K562 (cell line): Measurements from ENCODE around the gene GORASP1. TPM values are rescaled to one million over a fixed set of nuclear protein-coding genes. Genes with fewer than 3 reads are reported as not detected.

Source experiments
- ATAC-seq: fragments of 200-7000 bp; cut with Tn5 transposase; 3 replicates; pipeline ENCODE4 v1.9.1; 2020; ENCODE audit warnings: moderate library complexity
- BruUV-seq: library from RNA; stranded (reverse); fragments of 400-500 nt; replicated peaks from 2 replicates; lab custom pipeline; 2021; lab: Mats Ljungman, UMichigan
- CTCF ChIA-PET: fragments of 300-600 bp; formaldehyde crosslinking; extraction: SDS; loops from one replicate; lab custom pipeline; 2021; ENCODE audit warnings: low intra/inter-chr PET ratio; lab: Yijun Ruan, JAX
- POLR2A ChIA-PET: fragments of 300-600, 350-650 bp; sonication (Branson Sonifier 250); formaldehyde crosslinking; extraction: SDS; loops from one replicate; lab custom pipeline; 2021; ENCODE audit warnings: antibody characterized with exemption, inconsistent platforms; lab: Yijun Ruan, JAX
- DNase-seq, 4 experiments: peaks; one replicate each; pipeline versions ENCODE4 v3.0.0 to v3.0.0-alpha.2; 2011 to 2018; ENCODE audit warnings: low spot score in 3 of 4, mixed read lengths in 3 of 4; ENCODE audit errors: extremely low read depth in 1 of 4
- FAIRE-seq: peaks from 2 replicates; lab custom pipeline; 2011; peaks lifted over from hg19 to GRCh38; lab: Jason Lieb, UNC
- H2AFZ ChIP-seq: 2 replicates; pipeline ENCODE4 v1.6.0; 2011; ENCODE audit warnings: low read depth, low read length, control low read depth, inconsistent platforms
- H3K27ac ChIP-seq: fragments of 200-600 bp; 3 replicates; pipeline ENCODE4 v1.8.0; 2011; ENCODE audit warnings: low read depth, mild to moderate bottlenecking, control low read depth, inconsistent platforms, low read length, moderate library complexity, mixed read lengths; ENCODE audit errors: extremely low read depth
- H3K27me3 ChIP-seq, 2 experiments: fragments of 300-600 bp in 1 of 2; 2 replicates in 1 of 2; 3 replicates in 1 of 2; pipeline versions ENCODE4 v1.6.0 to v1.8.0; 2011; ENCODE audit warnings: inconsistent platforms in 2 of 2, low read length in 2 of 2, mild to moderate bottlenecking in 1 of 2, mixed read lengths in 1 of 2, moderate library complexity in 1 of 2; ENCODE audit not compliant: control insufficient read depth in 2 of 2, insufficient read depth in 2 of 2
- H3K36me3 ChIP-seq: fragments of 300-600 bp; 3 replicates; pipeline ENCODE4 v1.8.0; 2011; ENCODE audit warnings: mild to moderate bottlenecking, low read length, inconsistent platforms; ENCODE audit not compliant: control insufficient read depth, insufficient read depth
- H3K4me1 ChIP-seq, 2 experiments: fragments of 200-600 bp in 1 of 2; replicated peaks in 1 of 2; 2 replicates in 1 of 2; 3 replicates in 1 of 2; pipeline versions ENCODE4 v1.5.1 to v1.8.0; 2011; ENCODE audit warnings: inconsistent platforms in 2 of 2, low read length in 2 of 2, mild to moderate bottlenecking in 1 of 2, mixed read lengths in 1 of 2, moderate library complexity in 1 of 2; ENCODE audit not compliant: control insufficient read depth in 2 of 2, insufficient read depth in 2 of 2
- H3K4me2 ChIP-seq: 2 replicates; pipeline ENCODE4 v1.6.1; 2011; ENCODE audit warnings: low read length, control low read depth, inconsistent platforms, mixed read lengths; ENCODE audit not compliant: insufficient read depth
- H3K4me3 ChIP-seq: fragments of 200-600 bp; sonication (generic), shearing (Covaris generic); 2 replicates; pipeline ENCODE4 v1.5.1; 2016; ENCODE audit warnings: control low read depth, inconsistent platforms
- H3K79me2 ChIP-seq: fragments of 200-600 bp; 3 replicates; pipeline ENCODE4 v1.8.0; 2011; ENCODE audit warnings: low read length, inconsistent platforms; ENCODE audit not compliant: control insufficient read depth, insufficient read depth
- H3K9ac ChIP-seq, 2 experiments: 2 replicates each; pipeline versions ENCODE4 v1.6.0 to v1.6.1; 2011; ENCODE audit warnings: low read depth in 2 of 2, low read length in 2 of 2, control low read depth in 1 of 2, inconsistent platforms in 1 of 2, mild to moderate bottlenecking in 1 of 2, mixed read lengths in 1 of 2; ENCODE audit not compliant: insufficient read depth in 1 of 2
- H3K9me1 ChIP-seq: one replicate; pipeline ENCODE4 v1.6.0; 2011; ENCODE audit warnings: inconsistent platforms, mild to moderate bottlenecking, low read length, moderate library complexity; ENCODE audit not compliant: control insufficient read depth, insufficient read depth
- H3K9me3 ChIP-seq: replicated peaks from 2 replicates; pipeline ENCODE4 v1.5.1; 2011; ENCODE audit warnings: low read depth, low read length, inconsistent platforms; ENCODE audit not compliant: control insufficient read depth, insufficient read depth
- H4K20me1 ChIP-seq: replicated peaks from 2 replicates; pipeline ENCODE4 v1.6.1; 2011; ENCODE audit warnings: low read length, inconsistent platforms, mixed read lengths; ENCODE audit not compliant: control insufficient read depth, insufficient read depth
- ATF1 ChIP-seq, 2 experiments: fragments of 450-650 bp in 1 of 2; IDR thresholded peaks; 2 replicates each; pipeline ENCODE4 v1.6.1; 2016; ENCODE audit warnings: missing compliant biosample characterization in 1 of 2, missing genetic modification characterization in 1 of 2
- E2F1 ChIP-seq: sonication (generic); formaldehyde crosslinking; IDR thresholded peaks from 2 replicates; pipeline ENCODE4 v1.8.1; 2023; ENCODE audit warnings: mild to moderate bottlenecking, missing genetic modification reagents, moderate library complexity
- MTA2 ChIP-seq: fragments of 450-650 bp; IDR thresholded peaks from 2 replicates; pipeline ENCODE4 v1.6.1; 2016; ENCODE audit warnings: low read depth
- TRIM24 ChIP-seq, 2 experiments: fragments of 450-650 bp; IDR thresholded peaks; 2 replicates each; pipeline ENCODE4 v1.6.1; 2016
- UBTF ChIP-seq, 2 experiments: IDR thresholded peaks; 2 replicates each; pipeline ENCODE4 v1.6.1; 2012; ENCODE audit warnings: improper control_type of control experiment in 2 of 2, low read depth in 2 of 2, low read length in 2 of 2, borderline replicate concordance in 1 of 2
- ZKSCAN8 ChIP-seq: fragments of 200-800 bp; sonication (Bioruptor generic); IDR thresholded peaks from 2 replicates; pipeline ENCODE4 v1.6.1; 2016; ENCODE audit warnings: missing genetic modification characterization, missing compliant biosample characterization
- WGBS: fragments of 100-300 bp; shearing (Covaris generic); methylation state at CpG from one replicate; pipeline ENCODE4 v1.1.6; 2016; ENCODE audit warnings: low coverage, mixed read lengths; ENCODE audit not compliant: insufficient coverage; ENCODE audit errors: missing lambda C conversion rate; 5-methylcytosine and 5-hydroxymethylcytosine counted together
- in situ Hi-C: fragments of 300-500 bp; cut with MboI; formaldehyde crosslinking; loops from 4 replicates; pipeline ENCODE4 v1.15.0; 2018; ENCODE audit warnings: inconsistent platforms, mixed read lengths
- intact Hi-C: fragments of 100-400 bp; cut with micrococcal nuclease; formaldehyde crosslinking; loops from 2 replicates; pipeline ENCODE4 v1.14.2; 2022
- polyA plus RNA-seq, 8 experiments: library from polyadenylated mRNA; depleted of rRNA in 4 of 8; stranded (reverse) in 5 of 8; unstranded in 3 of 8; fragments of >200 nt; fragmentation: Nextera tagmentation in 2 of 8; fragmentation: Illumina TruSeq in 1 of 8; extraction: Ambion mirVana in 2 of 8; extraction: Trizol in 1 of 8; gene quantifications; 2 replicates each; pipeline versions ENCODE4 v1.2.1 to v1.2.3, GENCODE V29; 2011 to 2014; ENCODE audit warnings: inconsistent platforms in 1 of 8, missing spikeins in 1 of 8
- total RNA-seq, 7 experiments: library from RNA; depleted of rRNA in 6 of 7; stranded (reverse); fragments of >200 nt in 6 of 7; fragmentation: Illumina TruSeq in 2 of 7; extraction: Trizol in 2 of 7; gene quantifications; 2 replicates each; pipeline versions ENCODE4 v1.2.1 to v1.2.3, GENCODE V29; 2011 to 2021; ENCODE audit warnings: low replicate concordance in 1 of 7

Gene GORASP1
- total and polyA plus RNA-seq, 9 of the 15 experiments (the other 6 are each of a cell fraction or from before 2014, with no cell fraction given): 8.4 to 87.9 (median 67.6) TPM

GRCh38 chr3:39130026-39130425 lies 22.6 kb upstream of the GORASP1 start (continued):
- TF ChIP-seq E2F1 (CRISPR knock-in tag): no peak
- TF ChIP-seq TRIM24 (IDR thresholded peaks at IDR 0.05): no peak
- TF ChIP-seq UBTF (IDR thresholded peaks at IDR 0.05; ENCODE audit: borderline replicate concordance in 1 of 2, low read depth in 2 of 2, low read length in 2 of 2): no peak
- TF ChIP-seq, all 486 proteins: peak for 0

GRCh38 chr3:39128951-39129350 lies 21.5 kb upstream of the GORASP1 start:
- Histone ChIP-seq H3K36me3 (no peaks in the 10 kb centered on the region), H3K9ac (no peak overlapping the region; a peak in 1 of 4 replicates), H3K9me3 (no peaks in the 10 kb centered on the region), H3K4me3 (no peak overlapping the region), H3K9me1 (no peaks in the 10 kb centered on the region), H3K4me2 (no peak overlapping the region), H2AFZ (no peak overlapping the region), H3K27ac (no peak overlapping the region), H3K4me1 (no peaks in the 10 kb centered on the region), H3K27me3 (no peaks in the 10 kb centered on the region), H3K79me2 (no peaks in the 10 kb centered on the region), H4K20me1 (no peaks in the 10 kb centered on the region)
- WGBS: 40% methylated on average over 7 of the region's 7 CpGs
- POLR2A ChIA-PET: interaction anchor here (0.6 to 4.1 kb wide), 6 partner anchors 12 to 57 kb away, joined by 3 to 21 read pairs (median 4); no protein-coding TSS in a partner anchor
- BruUV-seq: no TSS peak
- in situ Hi-C loops: loop anchor here (5.0 to 10.0 kb wide), 3 partner anchors 58 to 256 kb away; partner anchors contain the start of gene SLC25A38
- ATAC-seq (no peak), FAIRE-seq (no peak), DNase-seq (no peak)
- CTCF ChIA-PET: interaction anchor here (0.9 to 1.1 kb wide), 2 partner anchors 159 to 160 kb away, joined by 3 read pairs; no protein-coding TSS in a partner anchor
- intact Hi-C loops: loop anchor here (5.0 kb wide), 2 partner anchors 78 to 248 kb away; no protein-coding TSS in a partner anchor
- TF ChIP-seq ATF1 (CRISPR knock-in tag; IDR thresholded peaks at IDR 0.05): no peak
- TF ChIP-seq ATF1 (tag; IDR thresholded peaks at IDR 0.05): no peak
- TF ChIP-seq MTA2: no peak
- no peak for TF ChIP-seq ZKSCAN8 (CRISPR knock-in tag)
